Testis (tissue), 2 donors: ENCODE measurements around the gene BTG4.

Source experiments
- POLR2A ChIP-seq: fragments of 450-650 bp; IDR thresholded peaks from one replicate; pipeline ENCODE4 v1.6.1; 2017; ENCODE audit warnings: antibody characterized with exemption, mild to moderate bottlenecking, moderate library complexity
- TF ChIP-seq, protein P1 (sequence below), 3 experiments: fragments of 450-650 bp in 2 of 3; fragments of 200-600 bp in 1 of 3; sonication (generic) in 1 of 3; IDR thresholded peaks; one replicate each; pipeline ENCODE4 v1.5.1; 2016 to 2019; ENCODE audit warnings: antibody characterized with exemption in 3 of 3, mild to moderate bottlenecking in 2 of 3, moderate library complexity in 1 of 3

GRCh38 chr11:111448831-111449557, 63.2 kb downstream of the BTG4 start:
- TF ChIP-seq, protein P1, sequence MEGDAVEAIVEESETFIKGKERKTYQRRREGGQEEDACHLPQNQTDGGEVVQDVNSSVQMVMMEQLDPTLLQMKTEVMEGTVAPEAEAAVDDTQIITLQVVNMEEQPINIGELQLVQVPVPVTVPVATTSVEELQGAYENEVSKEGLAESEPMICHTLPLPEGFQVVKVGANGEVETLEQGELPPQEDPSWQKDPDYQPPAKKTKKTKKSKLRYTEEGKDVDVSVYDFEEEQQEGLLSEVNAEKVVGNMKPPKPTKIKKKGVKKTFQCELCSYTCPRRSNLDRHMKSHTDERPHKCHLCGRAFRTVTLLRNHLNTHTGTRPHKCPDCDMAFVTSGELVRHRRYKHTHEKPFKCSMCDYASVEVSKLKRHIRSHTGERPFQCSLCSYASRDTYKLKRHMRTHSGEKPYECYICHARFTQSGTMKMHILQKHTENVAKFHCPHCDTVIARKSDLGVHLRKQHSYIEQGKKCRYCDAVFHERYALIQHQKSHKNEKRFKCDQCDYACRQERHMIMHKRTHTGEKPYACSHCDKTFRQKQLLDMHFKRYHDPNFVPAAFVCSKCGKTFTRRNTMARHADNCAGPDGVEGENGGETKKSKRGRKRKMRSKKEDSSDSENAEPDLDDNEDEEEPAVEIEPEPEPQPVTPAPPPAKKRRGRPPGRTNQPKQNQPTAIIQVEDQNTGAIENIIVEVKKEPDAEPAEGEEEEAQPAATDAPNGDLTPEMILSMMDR (IDR thresholded peaks at IDR 0.05), result no peak
- no peak for TF ChIP-seq POLR2A
